ENCODE measurements around the gene COQ2.
"Not testable (repeated sequence)": the region's sequence is repeated elsewhere in the genome, so short reads cannot be mapped to it uniquely, and the experiment has no call there.

COQ2 gene

DNA sequence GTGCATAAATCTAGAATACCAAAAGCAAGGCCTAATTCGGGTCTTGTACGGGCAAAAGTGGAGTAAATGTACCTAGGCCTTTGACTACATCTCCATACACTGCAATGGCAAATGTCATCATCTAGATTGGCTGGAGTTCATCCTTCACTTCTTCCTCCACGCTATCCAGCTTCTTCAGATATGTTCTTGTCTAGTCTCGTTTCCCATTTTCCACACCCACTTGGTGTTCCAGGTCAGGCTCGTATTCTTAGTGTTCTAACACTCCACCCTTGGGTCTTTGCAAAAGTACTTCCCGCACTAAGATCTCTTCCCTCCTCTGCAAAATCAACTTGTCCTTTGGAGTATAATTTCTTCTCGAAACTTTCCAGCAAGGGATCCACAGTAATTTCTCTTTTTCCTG lies 1.4 kb downstream of the COQ2 start:
- DNase-seq = no peak

- DNase-seq = peak; percentile 52 to 83
These were observed 2.5 kb downstream of the COQ2 start for GRCh38 chr4:83282049-83282535.

DNA sequence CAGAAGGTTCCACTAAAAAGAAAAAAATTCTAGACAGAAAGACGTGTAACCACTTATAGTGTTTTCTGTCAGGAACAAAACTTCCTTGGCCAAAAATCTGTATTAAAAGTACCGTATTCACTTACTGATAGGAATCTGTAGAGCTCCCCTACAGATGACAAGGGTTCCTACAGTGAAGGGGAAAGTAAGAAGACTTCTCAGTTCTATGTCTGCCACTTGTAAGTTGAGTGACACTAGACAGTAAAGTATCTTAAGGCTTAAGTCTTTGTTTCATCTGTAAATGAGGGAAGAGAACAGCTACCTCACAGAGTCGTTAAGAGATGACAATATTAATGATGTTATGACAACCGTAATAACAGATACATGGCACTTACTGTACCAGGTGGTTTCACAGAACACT lies 3.3 kb downstream of the COQ2 start:
- peak in 1 of 2 donors; percentile 9 for DNase-seq

GRCh38 chr4:83276299-83277040 lies 8.1 kb downstream of the COQ2 start:
- DNase-seq = peak in 1 of 2 donors; percentile 25

- not testable (repeated sequence) for DNase-seq
These were observed 10.7 kb downstream of the COQ2 start for GRCh38 chr4:83273926-83274325.

GRCh38 chr4:83272900-83273299 lies 11.7 kb downstream of the COQ2 start:
- no peak for DNase-seq

GRCh38 chr4:83269256-83269655 lies 15.3 kb downstream of the COQ2 start:
- DNase-seq = no peak

- no peak for DNase-seq
These were observed 16.1 kb downstream of the COQ2 start for GRCh38 chr4:83268491-83268890.

GRCh38 chr4:83267830-83268475 lies 16.6 kb downstream of the COQ2 start:
- no peak for DNase-seq

DNA sequence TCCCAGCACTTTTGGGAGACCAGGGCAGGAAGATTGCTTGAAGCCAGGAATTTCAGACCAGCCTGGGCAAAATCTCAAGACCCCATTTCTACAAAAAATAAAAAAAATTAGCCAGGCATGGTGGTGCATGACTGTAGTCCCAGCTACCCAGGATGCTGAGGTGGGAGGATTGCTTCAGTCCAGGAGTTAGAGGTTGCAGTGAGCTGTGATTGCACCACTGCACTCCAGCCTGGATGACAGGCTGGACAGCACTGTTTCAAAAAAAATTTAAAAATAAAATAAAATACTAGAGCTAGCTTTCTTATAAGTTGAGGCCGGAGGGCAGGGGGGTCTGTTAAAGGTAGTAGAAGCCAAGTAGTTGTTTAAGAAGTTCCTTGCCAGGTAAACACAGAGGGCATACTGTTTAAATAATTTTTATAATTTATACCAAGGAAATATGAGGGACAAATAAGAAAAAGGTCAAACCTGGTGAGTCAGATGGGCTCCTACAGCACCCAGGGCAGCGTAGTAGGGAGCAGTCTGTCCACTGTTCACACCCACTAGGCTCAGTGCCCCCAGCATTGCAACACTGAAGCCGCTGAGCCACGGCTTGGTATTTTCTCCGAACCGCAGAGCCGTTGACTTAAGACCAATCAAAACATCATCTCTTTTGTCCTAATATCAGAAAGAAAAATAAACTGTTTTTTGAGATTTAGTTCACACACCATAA lies 17.3 kb downstream of the COQ2 start:
- DNase-seq = no peak

- DNase-seq = peak in 1 of 2 donors; percentile 29
These were observed 17.9 kb downstream of the COQ2 start for GRCh38 chr4:83266689-83267088.

DNA sequence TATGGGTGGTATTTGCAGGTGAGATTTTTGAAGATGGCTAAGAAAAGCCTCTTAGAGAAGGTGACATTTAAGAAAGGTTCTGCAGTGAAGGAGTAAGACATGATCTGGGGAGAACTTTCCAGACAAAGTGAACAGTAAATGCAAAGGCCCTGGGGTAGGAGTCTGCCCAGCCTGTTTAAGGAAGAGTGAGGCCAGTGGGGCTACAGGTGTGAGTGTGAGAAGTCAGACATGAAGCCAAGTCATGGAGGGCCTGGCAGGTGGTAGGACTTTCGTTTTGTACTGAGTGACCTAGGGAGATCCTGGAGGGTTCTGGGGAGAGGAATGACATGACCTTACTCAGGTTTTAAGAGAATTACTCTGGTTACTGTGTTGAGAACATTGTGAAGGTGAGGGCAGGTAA lies 21.5 kb downstream of the COQ2 start:
- no peak for DNase-seq

GRCh38 chr4:83262682-83263081 lies 21.9 kb downstream of the COQ2 start:
- no peak for DNase-seq

GRCh38 chr4:83261307-83261706 lies 23.3 kb downstream of the COQ2 start:
- no peak for DNase-seq

- no peak for DNase-seq
These were observed 25.0 kb downstream of the COQ2 start for GRCh38 chr4:83259586-83259985.

DNA sequence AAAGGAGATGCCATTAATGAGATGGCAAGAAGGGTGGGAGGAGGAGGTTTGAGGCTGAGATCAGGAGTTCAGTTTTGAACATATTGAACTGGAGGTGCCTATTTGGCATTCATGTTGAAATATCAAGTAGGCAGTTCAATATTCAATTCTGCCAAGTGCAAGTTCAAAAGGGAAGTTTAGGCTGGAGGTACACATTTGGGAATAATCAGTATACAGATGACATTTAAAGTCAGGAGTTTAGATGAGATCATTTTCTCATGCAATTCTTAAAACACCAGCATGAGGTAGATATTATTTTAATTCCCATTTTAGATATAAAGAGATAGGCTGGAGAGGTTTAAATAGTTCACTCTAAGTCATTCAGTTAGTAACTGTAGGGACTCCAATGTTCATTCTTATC lies 26.1 kb downstream of the COQ2 start:
- DNase-seq = no peak

DNA sequence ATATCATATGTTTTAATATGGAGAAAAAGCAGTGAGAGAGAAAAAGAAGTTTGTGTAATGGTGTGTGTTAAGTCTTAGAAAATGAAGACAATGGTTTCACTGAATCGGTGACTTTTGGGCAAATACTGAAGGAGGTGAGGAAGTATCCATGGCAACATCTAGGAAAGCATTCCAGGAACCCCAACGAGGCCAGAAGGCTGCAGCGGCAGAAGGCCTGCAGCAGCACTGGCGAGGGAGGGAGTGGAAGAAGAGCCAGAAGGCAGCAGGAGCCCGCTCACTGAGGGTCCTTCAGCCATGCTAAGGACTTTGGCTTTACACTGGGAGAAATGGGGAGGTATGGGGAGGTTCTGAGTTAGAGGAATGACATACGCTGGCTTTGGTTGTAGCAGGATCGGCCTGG lies 26.8 kb downstream of the COQ2 start:
- DNase-seq = no peak

GRCh38 chr4:83255584-83255983 lies 29.0 kb downstream of the COQ2 start:
- no peak for DNase-seq

GRCh38 chr4:83252782-83253405 lies 31.7 kb downstream of the COQ2 start:
- DNase-seq = peak; percentile 81 to 83

DNA sequence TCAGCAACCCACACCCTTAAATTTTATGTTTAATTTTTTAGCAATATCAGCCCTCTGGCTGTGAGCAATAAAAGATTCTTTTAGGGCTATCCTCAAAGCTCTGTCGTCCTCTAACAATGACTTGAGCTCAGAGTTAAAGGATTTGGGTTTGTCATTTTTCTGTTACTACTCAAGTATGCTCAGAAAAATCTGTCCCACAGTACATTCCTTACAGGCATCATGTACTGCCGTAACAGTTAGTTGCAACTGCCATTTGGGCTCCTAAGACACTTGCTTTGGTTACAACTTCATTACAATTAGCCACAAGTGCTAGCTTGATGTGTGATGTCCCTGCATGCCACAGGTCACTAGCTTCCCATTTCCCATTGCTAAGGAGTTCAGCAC lies 33.2 kb downstream of the COQ2 start:
- DNase-seq = no peak

DNA sequence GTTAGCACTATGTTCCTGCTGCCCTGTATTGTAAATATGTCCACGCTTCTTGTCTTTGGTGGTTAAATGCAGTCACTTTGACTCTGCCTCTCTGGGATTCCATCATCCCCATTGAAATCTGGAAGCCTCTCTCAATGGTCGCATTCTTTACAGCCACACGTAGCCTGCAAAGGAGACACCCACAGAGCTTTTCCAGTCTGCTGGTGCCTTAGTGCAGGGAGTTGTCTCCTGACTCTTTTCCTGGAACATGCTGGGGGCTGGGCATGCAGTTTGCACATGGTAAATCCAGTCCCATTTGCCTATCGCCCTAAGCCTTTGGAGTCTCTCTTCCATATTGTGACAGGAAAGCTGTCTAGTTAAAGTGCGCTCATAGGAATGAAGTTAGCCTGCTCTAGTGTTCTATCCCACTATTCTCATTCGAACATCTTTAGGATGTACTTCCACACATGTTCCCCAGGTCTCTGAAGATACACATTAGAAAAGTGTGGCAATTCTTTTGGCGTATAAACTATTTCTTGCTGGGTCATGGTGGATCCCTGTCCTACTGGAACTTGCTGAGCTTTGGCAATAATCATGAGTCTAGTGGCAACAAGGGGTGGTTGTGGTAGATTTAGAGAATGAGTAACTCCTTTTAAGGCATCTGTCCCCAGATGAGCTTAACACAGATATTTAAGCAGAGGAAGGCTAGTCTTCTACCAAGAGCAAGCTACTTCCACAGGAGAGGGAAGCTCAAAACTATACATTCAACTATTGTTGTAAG lies 33.7 kb downstream of the COQ2 start:
- DNase-seq = no peak

GRCh38 chr4:83248486-83248885 lies 36.1 kb downstream of the COQ2 start:
- DNase-seq = no peak

Data from CD4-positive, alpha-beta T cell treated with Interleukin-4 for 1 hour (primary cell).